Stimulated activated CD8-positive, alpha-beta memory T cell treated with anti-CD3 and anti-CD28 coated beads, Interleukin-15, amount 100 ng/mL, for 4 hours (primary cell): ENCODE data around the gene CELF2.

Experiments used
- DNase-seq, 2 donors: peaks; one replicate each; pipeline ENCODE4 v3.0.0-alpha.2; 2020; ENCODE audit warnings: low read depth in 2 of 2

CELF2 gene

GRCh38 chr10:11023009-11023953 lies 5.6 kb downstream of the CELF2 start:
- DNase-seq = no peak

GRCh38 chr10:11024596-11024995 lies 6.9 kb downstream of the CELF2 start:
- no peak for DNase-seq

- DNase-seq = no peak
Measured at GRCh38 chr10:11025978-11026377, 8.3 kb downstream of the CELF2 start.

- no peak for DNase-seq
Measured at GRCh38 chr10:11026773-11027172, 9.1 kb downstream of the CELF2 start.

- no peak for DNase-seq
Measured at GRCh38 chr10:11034762-11035161, 17.1 kb downstream of the CELF2 start.

GRCh38 chr10:11035301-11035991 lies 17.8 kb downstream of the CELF2 start:
- no peak for DNase-seq

GRCh38 chr10:11036424-11037011 lies 18.8 kb downstream of the CELF2 start:
- DNase-seq = no peak

- DNase-seq = no peak
Measured at GRCh38 chr10:11037991-11038390, 20.3 kb downstream of the CELF2 start.

- no peak for DNase-seq
Measured at GRCh38 chr10:11042357-11042756, 24.7 kb downstream of the CELF2 start.

GRCh38 chr10:11043039-11043438 lies 25.4 kb downstream of the CELF2 start:
- no peak for DNase-seq

- no peak for DNase-seq
Measured at GRCh38 chr10:11043446-11044127, 25.9 kb downstream of the CELF2 start.

GRCh38 chr10:11045487-11045886 lies 27.8 kb downstream of the CELF2 start:
- no peak for DNase-seq

GRCh38 chr10:11045995-11046775 lies 28.5 kb downstream of the CELF2 start:
- no peak for DNase-seq

- no peak for DNase-seq
Measured at GRCh38 chr10:11046776-11047160, 29.1 kb downstream of the CELF2 start.

- DNase-seq = no peak
Measured at GRCh38 chr10:11048707-11049278, 31.1 kb downstream of the CELF2 start.

- DNase-seq = no peak
Measured at GRCh38 chr10:11049806-11050205, 32.1 kb downstream of the CELF2 start.

- no peak for DNase-seq
Measured at GRCh38 chr10:11050301-11051287, 32.9 kb downstream of the CELF2 start.

- no peak for DNase-seq
Measured at GRCh38 chr10:11057018-11057417, 39.3 kb downstream of the CELF2 start.

GRCh38 chr10:11057448-11057847 lies 39.8 kb downstream of the CELF2 start:
- no peak for DNase-seq

- no peak for DNase-seq
Measured at GRCh38 chr10:11057994-11058393, 40.3 kb downstream of the CELF2 start.
